K562 (cell line): ENCODE data around the gene NTN1. TPM values are rescaled to one million over a fixed set of nuclear protein-coding genes. Genes with fewer than 3 reads are reported as not detected.

Source experiments
- NELFE ChIP-seq: IDR thresholded peaks from 2 replicates; pipeline ENCODE4 v1.6.1; 2011; ENCODE audit warnings: mild to moderate bottlenecking; ENCODE audit not compliant: insufficient read depth, insufficient read length
- PCBP2 ChIP-seq: fragments of 200-400 bp; formaldehyde crosslinking; IDR thresholded peaks from 2 replicates; pipeline ENCODE4 v1.6.1; 2018; ENCODE audit warnings: low read length, low read depth, mild to moderate bottlenecking, moderate library complexity; ENCODE audit not compliant: poor library complexity, severe bottlenecking
- U2AF1 ChIP-seq: fragments of 200-400 bp; formaldehyde crosslinking; optimal IDR thresholded peaks from 2 replicates; pipeline ENCODE3; 2017; ENCODE audit warnings: mild to moderate bottlenecking, low read depth, low read length, moderate library complexity
- ZFX ChIP-seq: sonication (generic); formaldehyde crosslinking; IDR thresholded peaks from 2 replicates; pipeline ENCODE4 v1.8.0; 2022; ENCODE audit warnings: mild to moderate bottlenecking, missing genetic modification reagents, moderate library complexity
- ZNF12 ChIP-seq: sonication (generic); formaldehyde crosslinking; IDR thresholded peaks from 2 replicates; pipeline ENCODE4 v1.4.0; 2020; ENCODE audit warnings: mild to moderate bottlenecking, missing genetic modification reagents
- polyA plus RNA-seq, 8 experiments: library from polyadenylated mRNA; depleted of rRNA in 4 of 8; stranded (reverse) in 5 of 8; unstranded in 3 of 8; fragments of >200 nt; fragmentation: Nextera tagmentation in 2 of 8; fragmentation: Illumina TruSeq in 1 of 8; extraction: Ambion mirVana in 2 of 8; extraction: Trizol in 1 of 8; gene quantifications; 2 replicates each; pipeline versions ENCODE4 v1.2.1 to v1.2.3, GENCODE V29; 2011 to 2014; ENCODE audit warnings: inconsistent platforms in 1 of 8, missing spikeins in 1 of 8
- total RNA-seq, 7 experiments: library from RNA; depleted of rRNA in 6 of 7; stranded (reverse); fragments of >200 nt in 6 of 7; fragmentation: Illumina TruSeq in 2 of 7; extraction: Trizol in 2 of 7; gene quantifications; 2 replicates each; pipeline versions ENCODE4 v1.2.1 to v1.2.3, GENCODE V29; 2011 to 2021; ENCODE audit warnings: low replicate concordance in 1 of 7
- TF ChIP-seq, protein P1 (sequence below): fragments of 450-650 bp; IDR thresholded peaks from 2 replicates; pipeline ENCODE4 v1.6.1; 2017; ENCODE audit warnings: mild to moderate bottlenecking, moderate library complexity
- TF ChIP-seq, protein P2 (sequence below): fragments of 250-450 bp; sonication (Bioruptor Pico); IDR thresholded peaks from 2 replicates; pipeline ENCODE4 v1.4.0; 2020
- TF ChIP-seq, protein P3 (sequence below), 2 experiments: fragments of 450-650 bp in 1 of 2; sonication (generic) in 1 of 2; formaldehyde crosslinking in 1 of 2; IDR thresholded peaks; 2 replicates each; pipeline versions ENCODE4 v1.7.1 to v1.9.0; 2016 to 2022; ENCODE audit warnings: inconsistent platforms in 1 of 2, mild to moderate bottlenecking in 1 of 2, missing genetic modification reagents in 1 of 2

The NTN1 gene
- total and polyA plus RNA-seq, 9 of the 15 experiments (the other 6 are each of a cell fraction or from before 2014, with no cell fraction given) = 0.02 TPM; not detected in 8

DNA sequence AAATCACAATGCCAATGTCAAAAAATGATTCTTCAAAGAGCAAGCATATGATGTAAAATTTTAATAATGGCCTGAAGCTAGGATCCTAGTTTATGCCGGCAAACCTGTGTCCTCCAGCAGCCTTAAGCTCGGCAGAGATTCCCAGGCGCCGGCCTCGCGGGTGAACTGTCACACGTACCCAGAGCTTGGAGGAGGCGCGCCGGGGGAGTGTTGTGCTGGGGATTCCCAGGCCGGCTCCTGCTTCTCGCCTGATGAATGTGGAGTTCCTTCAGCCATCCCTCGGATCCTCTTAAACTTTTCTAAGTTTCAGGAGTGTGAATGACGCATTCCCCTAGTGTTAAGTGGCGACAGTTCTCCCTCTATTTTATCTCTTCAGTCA lies 19.1 kb upstream of the NTN1 start (continued):
- TF ChIP-seq, protein P1, sequence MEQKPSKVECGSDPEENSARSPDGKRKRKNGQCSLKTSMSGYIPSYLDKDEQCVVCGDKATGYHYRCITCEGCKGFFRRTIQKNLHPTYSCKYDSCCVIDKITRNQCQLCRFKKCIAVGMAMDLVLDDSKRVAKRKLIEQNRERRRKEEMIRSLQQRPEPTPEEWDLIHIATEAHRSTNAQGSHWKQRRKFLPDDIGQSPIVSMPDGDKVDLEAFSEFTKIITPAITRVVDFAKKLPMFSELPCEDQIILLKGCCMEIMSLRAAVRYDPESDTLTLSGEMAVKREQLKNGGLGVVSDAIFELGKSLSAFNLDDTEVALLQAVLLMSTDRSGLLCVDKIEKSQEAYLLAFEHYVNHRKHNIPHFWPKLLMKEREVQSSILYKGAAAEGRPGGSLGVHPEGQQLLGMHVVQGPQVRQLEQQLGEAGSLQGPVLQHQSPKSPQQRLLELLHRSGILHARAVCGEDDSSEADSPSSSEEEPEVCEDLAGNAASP = no peak
- TF ChIP-seq, protein P2, sequence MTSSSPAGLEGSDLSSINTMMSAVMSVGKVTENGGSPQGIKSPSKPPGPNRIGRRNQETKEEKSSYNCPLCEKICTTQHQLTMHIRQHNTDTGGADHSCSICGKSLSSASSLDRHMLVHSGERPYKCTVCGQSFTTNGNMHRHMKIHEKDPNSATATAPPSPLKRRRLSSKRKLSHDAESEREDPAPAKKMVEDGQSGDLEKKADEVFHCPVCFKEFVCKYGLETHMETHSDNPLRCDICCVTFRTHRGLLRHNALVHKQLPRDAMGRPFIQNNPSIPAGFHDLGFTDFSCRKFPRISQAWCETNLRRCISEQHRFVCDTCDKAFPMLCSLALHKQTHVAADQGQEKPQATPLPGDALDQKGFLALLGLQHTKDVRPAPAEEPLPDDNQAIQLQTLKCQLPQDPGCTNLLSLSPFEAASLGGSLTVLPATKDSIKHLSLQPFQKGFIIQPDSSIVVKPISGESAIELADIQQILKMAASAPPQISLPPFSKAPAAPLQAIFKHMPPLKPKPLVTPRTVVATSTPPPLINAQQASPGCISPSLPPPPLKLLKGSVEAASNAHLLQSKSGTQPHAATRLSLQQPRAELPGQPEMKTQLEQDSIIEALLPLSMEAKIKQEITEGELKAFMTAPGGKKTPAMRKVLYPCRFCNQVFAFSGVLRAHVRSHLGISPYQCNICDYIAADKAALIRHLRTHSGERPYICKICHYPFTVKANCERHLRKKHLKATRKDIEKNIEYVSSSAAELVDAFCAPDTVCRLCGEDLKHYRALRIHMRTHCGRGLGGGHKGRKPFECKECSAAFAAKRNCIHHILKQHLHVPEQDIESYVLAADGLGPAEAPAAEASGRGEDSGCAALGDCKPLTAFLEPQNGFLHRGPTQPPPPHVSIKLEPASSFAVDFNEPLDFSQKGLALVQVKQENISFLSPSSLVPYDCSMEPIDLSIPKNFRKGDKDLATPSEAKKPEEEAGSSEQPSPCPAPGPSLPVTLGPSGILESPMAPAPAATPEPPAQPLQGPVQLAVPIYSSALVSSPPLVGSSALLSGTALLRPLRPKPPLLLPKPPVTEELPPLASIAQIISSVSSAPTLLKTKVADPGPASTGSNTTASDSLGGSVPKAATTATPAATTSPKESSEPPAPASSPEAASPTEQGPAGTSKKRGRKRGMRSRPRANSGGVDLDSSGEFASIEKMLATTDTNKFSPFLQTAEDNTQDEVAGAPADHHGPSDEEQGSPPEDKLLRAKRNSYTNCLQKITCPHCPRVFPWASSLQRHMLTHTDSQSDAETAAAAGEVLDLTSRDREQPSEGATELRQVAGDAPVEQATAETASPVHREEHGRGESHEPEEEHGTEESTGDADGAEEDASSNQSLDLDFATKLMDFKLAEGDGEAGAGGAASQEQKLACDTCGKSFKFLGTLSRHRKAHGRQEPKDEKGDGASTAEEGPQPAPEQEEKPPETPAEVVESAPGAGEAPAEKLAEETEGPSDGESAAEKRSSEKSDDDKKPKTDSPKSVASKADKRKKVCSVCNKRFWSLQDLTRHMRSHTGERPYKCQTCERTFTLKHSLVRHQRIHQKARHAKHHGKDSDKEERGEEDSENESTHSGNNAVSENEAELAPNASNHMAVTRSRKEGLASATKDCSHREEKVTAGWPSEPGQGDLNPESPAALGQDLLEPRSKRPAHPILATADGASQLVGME (CRISPR knock-in tag) = no peak
- TF ChIP-seq, protein P3, sequence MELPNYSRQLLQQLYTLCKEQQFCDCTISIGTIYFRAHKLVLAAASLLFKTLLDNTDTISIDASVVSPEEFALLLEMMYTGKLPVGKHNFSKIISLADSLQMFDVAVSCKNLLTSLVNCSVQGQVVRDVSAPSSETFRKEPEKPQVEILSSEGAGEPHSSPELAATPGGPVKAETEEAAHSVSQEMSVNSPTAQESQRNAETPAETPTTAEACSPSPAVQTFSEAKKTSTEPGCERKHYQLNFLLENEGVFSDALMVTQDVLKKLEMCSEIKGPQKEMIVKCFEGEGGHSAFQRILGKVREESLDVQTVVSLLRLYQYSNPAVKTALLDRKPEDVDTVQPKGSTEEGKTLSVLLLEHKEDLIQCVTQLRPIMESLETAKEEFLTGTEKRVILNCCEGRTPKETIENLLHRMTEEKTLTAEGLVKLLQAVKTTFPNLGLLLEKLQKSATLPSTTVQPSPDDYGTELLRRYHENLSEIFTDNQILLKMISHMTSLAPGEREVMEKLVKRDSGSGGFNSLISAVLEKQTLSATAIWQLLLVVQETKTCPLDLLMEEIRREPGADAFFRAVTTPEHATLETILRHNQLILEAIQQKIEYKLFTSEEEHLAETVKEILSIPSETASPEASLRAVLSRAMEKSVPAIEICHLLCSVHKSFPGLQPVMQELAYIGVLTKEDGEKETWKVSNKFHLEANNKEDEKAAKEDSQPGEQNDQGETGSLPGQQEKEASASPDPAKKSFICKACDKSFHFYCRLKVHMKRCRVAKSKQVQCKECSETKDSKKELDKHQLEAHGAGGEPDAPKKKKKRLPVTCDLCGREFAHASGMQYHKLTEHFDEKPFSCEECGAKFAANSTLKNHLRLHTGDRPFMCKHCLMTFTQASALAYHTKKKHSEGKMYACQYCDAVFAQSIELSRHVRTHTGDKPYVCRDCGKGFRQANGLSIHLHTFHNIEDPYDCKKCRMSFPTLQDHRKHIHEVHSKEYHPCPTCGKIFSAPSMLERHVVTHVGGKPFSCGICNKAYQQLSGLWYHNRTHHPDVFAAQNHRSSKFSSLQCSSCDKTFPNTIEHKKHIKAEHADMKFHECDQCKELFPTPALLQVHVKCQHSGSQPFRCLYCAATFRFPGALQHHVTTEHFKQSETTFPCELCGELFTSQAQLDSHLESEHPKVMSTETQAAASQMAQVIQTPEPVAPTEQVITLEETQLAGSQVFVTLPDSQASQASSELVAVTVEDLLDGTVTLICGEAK (IDR thresholded peaks at IDR 0.05) = no peak
- TF ChIP-seq, protein P3 (CRISPR knock-in tag; IDR thresholded peaks at IDR 0.05) = no peak
- TF ChIP-seq ZFX (CRISPR knock-in tag) (no peak), U2AF1 (no peak), NELFE (no peak), PCBP2 (no peak), ZNF12 (CRISPR knock-in tag) (no peak)
